Ammon's horn (tissue), 1 donor: ENCODE data around the gene ODAM.
"Not testable (repeated sequence)": the region's sequence is repeated elsewhere in the genome, so short reads cannot be mapped to it uniquely, and the experiment has no call there.

ENCODE experiments used
- DNase-seq: peaks from one replicate; pipeline ENCODE4 v3.0.0-alpha.2; 2016; ENCODE audit warnings: low spot score

The ODAM gene

GRCh38 chr4:70195425-70195824 lies at the start of gene ODAM:
ODAM (plus strand) TSS chr4:70195725; CDS start chr4:70196544, 819 bp downstream.
- no peak for DNase-seq

GRCh38 chr4:70151271-70151670 lies 44.3 kb upstream of the ODAM start:
- no peak for DNase-seq

DNA sequence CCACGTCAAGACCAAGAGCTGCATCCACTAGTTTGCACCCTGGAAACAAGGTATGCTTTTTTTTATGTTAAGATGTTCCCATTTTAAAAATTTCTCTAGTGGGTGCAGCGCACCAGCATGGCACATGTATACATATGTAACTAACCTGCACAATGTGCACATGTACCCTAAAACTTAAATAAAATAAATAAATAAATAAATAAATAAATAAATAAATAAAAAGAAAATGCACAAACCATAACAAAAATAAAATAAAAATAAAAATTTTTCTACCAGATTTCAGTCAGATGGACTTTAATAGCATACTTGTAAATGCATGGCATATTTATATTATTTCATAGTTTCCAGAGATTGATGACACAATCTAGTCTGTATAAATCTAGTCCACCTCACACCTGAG lies 43.4 kb upstream of the ODAM start:
- DNase-seq: no peak

DNA sequence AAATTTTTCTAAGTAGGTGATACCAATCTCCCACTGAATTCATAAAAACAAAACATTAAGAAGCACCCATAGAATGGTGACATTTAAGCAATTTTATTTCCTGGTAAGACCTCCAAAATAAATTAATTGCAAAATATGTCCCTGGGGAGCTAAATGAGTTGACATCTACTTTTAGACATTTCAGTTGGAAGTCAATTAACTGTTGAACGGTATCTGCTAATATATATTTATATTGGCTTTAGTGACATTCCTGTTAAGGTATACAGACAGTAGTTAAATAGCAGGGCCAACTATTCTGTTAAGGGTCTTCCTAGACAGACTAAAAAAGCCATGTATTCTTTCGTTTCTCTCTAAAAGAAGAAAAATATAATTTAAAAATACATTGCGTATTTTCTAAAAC lies 41.6 kb upstream of the ODAM start, which contains the start of gene PRR27:
TSS of gene PRR27 (plus strand) at position 301 of the 400 bp plus-strand sequence. CDS start 139 bp downstream, outside the sequence.
- DNase-seq: no peak

DNA sequence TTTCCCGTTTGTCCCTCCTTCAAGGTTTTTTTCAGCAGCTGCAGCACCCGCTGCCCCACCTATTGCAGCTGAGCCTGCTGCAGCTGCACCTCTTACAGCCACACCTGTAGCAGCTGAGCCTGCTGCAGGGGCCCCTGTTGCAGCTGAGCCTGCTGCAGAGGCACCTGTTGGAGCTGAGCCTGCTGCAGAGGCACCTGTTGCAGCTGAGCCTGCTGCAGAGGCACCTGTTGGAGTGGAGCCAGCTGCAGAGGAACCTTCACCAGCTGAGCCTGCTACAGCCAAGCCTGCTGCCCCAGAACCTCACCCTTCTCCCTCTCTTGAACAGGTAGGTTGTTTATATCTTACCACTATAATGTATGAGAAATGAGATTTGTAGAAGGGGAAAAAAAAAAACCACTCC lies 36.9 kb upstream of the ODAM start:
- no peak for DNase-seq

DNA sequence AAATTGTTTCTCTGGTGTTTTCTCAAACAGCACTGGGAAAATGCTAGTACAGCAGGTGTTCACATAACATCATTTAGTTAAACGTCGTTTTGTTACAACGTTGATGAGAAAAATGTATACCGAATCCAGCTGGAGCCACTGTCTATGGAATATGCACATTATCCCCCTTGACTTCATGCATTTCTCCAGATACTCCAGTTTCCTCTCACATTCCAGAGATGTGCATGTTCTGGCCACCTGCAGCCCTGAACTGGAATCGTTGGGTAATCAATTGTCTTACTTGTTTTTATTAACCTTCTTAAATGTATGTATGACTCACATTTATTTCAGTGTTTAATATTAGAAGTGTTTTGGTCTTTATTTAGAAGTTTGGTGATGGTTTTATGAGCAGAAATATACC lies 18.4 kb upstream of the ODAM start:
- DNase-seq: no peak

GRCh38 chr4:70178075-70178660 lies 17.4 kb upstream of the ODAM start:
- no peak for DNase-seq

DNA sequence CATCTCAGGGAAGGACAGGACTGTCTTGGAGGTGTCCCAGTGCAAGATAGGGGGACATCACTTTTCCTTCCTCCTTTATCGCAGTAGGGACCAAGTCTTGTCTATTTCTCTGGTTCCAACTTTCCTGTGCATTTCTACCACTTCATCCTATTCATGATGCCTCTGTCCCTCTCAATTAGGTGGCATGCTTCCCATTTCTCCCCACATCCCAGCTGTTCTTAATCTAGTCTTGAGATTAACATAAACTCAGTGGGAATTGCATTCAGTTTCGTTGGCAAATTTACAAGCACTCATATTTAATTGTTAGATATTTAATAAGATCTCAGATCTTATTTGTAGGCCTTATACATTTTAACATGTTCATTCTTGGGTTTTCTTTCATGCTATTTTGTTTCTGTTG lies 15.7 kb upstream of the ODAM start:
- DNase-seq: no peak

DNA sequence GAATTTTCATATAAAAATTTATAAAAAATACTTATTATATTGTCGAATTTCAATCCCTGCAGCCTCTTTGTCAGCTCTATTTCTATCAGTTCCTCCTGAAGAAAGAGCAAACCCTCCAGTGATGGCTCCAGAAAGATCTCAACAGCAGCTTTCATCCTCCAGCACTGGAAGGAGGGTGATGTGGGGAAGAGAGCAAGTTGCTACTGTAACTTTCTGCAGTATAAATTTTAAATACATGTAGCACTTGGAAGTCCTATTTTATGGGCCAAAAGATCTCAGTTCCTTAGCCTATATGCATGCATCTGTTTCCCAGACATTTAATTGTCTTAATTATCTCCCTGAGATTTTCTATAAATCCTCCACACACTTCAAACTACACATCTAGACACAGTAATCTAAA lies 13.7 kb upstream of the ODAM start:
- no peak for DNase-seq

GRCh38 chr4:70182517-70183167 lies 12.9 kb upstream of the ODAM start:
- no peak for DNase-seq

GRCh38 chr4:70183168-70183939 lies 12.2 kb upstream of the ODAM start:
- peak; percentile 16 for DNase-seq

GRCh38 chr4:70183940-70184246 lies 11.6 kb upstream of the ODAM start:
- DNase-seq: no peak

GRCh38 chr4:70187216-70187615 lies 8.3 kb upstream of the ODAM start:
- DNase-seq: no peak

DNA sequence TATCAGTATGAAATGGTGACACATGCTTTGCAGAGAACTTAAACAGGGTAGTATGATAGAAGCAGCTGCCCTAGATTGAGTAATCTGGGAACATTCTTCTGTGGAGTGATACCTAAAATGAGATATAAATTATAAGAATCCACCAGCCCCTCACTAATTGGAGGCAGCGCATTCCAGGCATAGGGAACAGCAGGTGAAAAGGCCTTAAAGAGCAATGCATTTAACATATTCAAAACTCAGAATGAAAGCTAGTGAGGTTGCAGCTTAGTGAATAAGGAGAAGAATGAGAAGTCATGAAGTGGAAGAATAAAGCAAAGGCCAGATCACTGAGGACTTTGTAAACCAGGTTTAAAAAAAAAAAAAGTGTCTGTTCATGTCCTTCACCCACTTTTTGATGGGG lies 4.9 kb upstream of the ODAM start:
- no peak for DNase-seq

GRCh38 chr4:70191647-70192046 lies 3.9 kb upstream of the ODAM start:
- no peak for DNase-seq

DNA sequence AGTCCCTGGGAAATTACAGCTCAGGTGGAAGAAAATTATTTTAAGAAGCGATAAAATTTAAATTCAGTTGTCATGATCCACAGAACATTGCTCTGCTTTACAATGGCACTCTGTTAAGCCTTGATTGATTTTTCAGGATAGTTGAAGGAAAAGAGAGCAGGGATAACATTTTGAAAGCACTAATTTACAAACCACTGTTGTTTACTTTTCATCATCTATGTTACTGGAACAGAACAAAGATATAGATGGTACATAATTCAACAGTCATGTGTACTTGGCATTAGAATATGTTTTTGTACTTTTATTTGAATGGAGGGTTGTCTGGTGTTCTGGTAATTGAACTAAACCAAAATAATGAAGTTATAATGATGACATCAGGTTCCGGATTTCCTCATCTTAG lies 2.6 kb upstream of the ODAM start:
- no peak for DNase-seq

- no peak for DNase-seq
Measured at GRCh38 chr4:70196857-70197256, 1.3 kb downstream of the ODAM start.

GRCh38 chr4:70197842-70198241 lies 2.3 kb downstream of the ODAM start:
- no peak for DNase-seq

DNA sequence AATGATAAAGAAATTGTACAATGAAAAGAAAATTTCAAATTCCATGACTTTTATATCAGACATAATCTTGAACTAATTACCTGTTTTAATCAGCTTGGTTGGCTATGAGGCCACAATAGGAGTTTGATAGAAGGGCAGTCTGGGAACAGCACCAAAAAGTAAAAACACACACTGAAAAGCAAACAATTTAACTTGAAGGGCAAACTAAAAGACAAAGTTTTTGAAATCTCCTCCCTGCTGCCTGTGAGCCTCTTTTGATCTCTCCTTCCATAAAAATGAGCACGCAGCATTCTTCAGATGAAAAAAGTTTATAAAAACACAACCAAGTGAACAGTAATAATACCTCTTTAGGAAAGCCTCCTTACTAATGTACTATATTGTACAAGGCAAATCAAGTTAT lies 8.1 kb downstream of the ODAM start:
- no peak for DNase-seq

GRCh38 chr4:70212752-70213151 lies 17.2 kb downstream of the ODAM start:
- not testable (repeated sequence) for DNase-seq

GRCh38 chr4:70216109-70216508 lies 20.6 kb downstream of the ODAM start:
- DNase-seq: not testable (repeated sequence)

DNA sequence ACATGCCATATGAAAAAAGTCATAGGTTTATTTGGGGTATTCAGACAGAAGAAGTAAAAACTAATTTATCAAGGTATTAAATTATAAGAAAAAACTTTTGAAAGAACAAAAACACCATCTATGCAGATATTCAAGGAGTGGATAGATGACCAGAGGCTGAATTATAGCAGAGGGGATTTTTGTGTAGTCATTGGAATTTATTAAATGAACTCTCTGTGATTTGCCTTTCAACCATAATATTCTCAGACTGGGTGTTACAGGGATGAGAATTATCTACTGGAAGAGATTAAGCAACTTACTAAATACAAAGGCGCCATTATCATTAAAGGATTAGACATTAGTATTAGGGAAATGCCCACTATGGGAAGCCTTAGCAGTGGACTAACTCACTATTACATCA lies 21.0 kb downstream of the ODAM start:
- not testable (repeated sequence) for DNase-seq

DNA sequence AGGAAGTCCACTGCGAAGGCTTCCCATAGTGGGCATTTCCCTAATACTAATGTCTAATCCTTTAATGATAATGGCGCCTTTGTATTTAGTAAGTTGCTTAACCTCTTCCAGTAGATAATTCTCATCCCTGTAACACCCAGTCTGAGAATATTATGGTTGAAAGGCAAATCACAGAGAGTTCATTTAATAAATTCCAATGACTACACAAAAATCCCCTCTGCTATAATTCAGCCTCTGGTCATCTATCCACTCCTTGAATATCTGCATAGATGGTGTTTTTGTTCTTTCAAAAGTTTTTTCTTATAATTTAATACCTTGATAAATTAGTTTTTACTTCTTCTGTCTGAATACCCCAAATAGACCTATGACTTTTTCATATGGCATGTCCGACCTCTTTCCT lies 25.9 kb downstream of the ODAM start:
- not testable (repeated sequence) for DNase-seq
